NCI-H460 (cell line): ENCODE results near the gene CDYL. TPM values are rescaled to one million over a fixed set of nuclear protein-coding genes. Genes with fewer than 3 reads are reported as not detected.

Experiments
- DNase-seq: peaks from one replicate; pipeline ENCODE4 v3.0.0-alpha.2; 2016; ENCODE audit warnings: low read depth; ENCODE audit errors: extremely low read depth
- total RNA-seq: library from RNA; depleted of rRNA; stranded (reverse); fragments of >200 nt; shearing (Covaris generic); gene quantifications from 2 replicates; pipeline ENCODE4 v1.2.3, GENCODE V29; 2014

CDYL gene
- total RNA-seq, 1 experiment from 2014 or later: 19.7 TPM

DNA sequence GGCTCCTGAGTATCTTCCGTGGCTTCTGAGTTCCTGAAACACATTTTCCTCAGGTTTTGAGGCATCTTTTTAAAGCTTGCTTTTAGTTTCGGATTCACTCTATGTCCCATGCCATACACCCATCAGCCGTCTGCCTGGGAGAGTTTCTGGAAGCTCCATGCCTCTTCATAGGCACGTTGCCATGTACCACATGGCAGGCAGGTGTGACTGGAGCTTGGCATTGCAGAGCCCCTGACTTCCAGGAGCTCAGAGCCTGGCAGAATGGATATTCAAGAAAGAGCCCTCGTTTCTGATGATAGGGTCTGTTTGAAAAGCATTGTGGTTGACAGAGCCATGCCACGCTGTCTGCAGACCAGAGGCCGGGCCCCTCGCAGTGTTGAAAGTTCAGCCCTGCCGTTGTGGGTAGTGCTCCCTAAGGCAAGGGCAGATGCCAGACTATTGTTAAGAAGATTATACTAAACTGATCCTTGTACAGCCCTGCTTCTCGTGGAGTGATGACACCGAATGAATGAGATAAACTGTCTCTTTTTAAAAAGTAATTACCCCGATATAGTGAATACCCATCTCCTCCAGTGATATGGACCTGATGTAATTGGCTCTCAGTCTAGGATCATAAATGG, 127.7 kb downstream of the CDYL start:
- no peak for DNase-seq

DNA sequence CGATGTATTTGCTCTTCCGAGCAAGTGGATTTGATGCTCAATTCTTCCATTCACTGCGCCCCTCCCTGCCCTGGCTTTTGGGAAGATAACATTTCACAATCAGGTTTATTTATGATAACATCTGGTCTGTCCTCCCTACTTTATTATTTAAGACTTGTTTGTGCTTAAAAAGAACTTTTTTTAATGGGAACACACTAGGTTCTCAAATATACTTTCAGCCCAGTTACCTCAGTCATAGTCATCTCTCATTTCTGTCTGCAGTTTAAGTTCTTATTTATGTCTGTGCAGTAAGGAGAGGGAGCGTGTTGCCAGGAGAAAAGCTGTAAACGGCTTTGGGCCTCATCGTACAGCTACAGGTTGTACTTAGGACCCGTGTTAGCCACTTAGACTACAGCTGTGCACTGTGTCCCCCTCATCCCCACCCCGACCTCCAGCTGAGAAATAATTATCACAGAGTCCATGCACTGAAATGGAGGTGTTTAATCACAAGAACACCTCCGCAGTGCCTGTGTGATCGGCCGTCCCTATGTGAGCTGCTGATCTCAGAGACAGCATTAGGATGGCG, 128.3 kb downstream of the CDYL start:
- no peak for DNase-seq

DNA sequence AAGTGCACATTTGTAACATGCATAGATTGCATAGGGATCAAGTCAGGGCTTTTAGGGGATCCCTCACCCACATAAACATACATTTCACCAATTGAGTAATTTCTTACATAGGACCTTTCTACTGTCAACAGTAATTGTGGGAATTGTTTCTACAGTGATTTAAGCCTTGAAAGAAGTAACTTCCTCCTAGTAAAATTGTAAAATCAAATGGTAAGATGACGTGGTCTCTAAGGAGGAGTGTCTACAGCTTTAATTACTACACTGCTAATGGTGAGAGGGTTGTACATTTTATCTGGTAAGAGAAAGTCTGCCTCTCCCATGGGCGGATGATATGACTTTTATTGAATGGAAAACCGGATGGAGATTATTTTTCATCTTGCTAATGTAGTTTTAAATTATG, 129.6 kb downstream of the CDYL start:
- DNase-seq: no peak

DNA sequence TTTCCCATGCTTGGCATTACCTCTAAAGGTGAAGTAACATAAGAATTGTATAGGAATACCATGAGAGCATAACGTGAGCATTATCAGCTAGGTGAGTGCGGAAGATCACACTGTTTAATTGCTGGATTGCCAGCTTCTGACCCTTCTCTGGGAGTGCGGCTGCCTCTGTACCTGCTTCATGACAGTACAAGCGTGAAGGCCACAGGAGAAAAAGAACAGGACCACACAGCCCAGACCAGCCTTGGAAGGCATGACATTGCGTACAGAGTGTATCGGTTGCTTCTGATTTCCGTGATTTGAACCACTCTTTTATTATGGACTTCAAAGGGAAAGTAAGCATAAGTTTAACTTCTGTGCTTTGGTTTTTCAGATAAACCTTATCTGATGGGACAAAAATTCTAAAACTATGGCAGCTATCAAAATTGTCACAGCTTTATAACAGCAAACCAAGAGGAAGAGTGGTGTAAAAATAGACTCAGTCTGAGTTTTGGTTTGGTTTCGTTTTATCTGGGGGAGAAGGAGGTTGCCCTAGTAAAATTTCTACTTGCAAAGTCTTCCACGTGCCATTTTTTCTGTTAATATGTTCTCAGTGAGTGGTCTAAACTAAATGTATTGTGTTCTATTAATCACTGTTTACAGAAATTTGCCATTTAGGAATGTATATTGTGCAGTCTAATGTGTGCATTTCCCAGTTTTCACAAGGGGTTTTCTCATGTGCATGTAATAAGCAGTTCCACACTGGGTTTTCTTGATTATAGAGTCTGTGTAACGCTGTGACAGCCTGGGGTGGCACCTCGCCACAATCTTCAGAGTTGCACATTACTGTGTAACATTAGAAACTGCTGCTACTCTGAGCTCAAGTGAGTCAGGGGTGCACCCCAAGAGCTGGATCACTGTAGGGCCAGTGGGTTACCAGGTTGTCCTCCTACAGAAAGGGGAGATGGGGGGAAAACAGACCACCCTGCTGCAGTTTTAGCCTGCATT, 130.4 kb downstream of the CDYL start:
- DNase-seq: no peak

DNA sequence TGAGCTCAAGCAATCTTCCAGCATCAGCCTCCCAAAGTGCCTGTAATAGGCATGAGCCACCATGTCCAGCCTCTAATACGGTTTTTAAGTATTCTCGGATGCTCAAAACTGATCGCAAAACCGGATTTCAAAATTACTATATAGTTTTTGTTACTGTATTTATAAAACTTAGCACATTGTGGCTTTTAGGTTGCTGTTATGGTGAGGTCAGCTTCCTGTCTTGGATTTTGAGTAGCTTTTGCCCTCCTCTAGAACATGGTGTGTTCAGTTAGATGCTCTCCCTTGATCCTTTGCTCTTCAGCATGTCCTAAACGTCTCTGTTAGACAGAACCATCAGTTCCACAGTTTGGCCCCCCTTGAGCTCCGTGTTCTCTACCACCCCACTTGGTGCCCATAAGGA, 131.4 kb downstream of the CDYL start:
- no peak for DNase-seq

DNA sequence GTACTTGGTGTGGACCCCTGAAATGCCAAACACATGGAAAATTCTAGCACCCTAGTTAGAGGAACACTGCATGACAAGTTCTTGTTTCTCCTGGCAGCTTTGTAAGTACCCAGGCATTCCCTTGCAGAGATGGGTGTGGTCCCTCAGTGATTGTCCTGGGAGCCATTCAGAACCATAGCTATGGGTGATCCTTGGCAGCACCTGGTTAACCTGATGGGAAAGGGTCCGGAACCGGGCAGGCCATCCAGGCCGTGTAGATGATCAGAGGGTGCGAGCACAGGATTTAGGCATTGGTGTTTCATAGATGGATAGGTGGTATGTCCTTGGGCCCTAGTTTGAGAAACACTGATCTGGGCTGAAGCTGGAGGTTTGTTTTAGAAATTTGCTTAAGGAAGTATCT, 131.9 kb downstream of the CDYL start:
- DNase-seq: no peak

DNA sequence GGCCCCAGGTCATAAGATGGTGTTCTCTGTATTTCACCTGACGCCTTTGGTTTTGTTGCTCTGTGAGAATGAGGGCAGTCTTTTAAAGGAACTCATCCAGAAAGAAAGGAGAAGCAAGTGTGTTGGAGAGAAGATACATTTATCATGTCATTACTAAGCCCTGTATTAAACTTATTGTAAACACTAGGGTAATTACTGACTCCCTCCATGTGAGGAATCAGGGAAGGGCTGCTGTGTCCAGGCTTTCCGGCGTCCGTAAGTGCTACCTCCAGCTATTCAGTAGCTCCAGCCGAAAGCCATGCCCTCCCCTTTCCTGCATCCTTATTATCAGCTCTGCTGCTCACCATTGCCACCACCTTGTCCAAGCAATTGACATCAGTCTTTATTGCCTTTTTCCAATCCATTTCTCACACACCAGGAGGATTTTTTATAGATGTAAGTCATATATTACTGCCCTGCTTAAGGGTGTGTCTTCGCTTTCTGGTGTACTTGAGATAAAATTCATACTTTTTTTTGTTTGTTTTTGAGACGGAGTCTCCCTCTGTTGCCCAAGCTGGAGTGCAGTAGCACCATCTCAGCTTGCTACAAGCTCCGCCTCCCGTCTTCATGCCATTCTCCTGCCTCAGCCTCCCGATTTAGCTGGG, 133.0 kb downstream of the CDYL start:
- no peak for DNase-seq

DNA sequence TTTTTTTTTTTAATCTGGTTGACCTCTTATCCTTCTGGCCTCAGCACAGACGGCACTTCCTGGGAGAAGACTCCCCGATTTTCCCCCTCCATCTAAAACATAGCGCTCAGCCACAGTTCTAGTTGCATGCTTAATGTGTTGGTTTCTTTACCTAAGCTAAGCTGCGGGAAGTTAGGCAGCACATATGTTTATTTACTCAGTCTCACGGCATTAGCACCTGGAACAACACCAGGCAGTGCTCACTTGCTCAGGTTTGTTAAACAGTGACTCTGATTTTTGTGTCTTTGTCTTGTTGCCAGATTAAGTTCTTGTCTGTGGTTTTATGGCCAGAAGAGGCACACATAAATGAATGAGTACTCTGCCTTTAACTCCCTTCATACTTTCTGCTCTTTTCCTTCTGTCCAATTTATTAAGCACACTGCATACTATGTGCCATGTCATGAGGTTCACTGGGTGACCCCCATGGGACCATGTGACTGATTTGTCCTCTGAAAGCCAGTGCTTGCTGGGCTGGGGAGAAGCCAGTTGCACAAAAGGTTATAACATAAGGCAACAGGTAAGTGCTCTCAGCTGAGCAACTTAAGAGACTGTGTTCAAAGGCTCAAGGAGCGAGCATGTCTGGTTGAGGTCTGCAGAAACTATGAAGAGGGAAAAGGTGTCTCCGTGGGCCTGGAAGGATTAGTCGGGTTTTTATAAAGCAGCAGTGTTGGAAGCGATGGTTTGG, 134.0 kb downstream of the CDYL start:
- no peak for DNase-seq

DNA sequence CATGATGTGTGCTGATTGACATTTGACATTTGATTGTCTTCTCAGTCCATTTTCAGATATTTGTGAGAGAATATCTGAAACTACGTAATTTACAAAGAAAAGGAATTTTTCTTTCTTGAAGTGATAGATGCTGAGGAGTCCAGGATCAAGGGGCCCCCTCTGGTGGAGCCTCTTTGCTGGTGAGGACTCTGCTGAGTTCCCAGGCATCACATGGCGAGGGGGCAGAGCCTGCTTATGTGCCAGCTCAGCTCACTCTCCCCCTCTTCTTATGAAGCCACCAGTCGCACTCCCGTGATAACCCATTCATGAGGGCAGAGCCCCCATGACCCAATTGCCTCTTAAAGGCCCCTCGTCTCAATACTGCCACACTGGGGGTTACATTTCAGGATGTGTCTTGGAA, 136.4 kb downstream of the CDYL start:
- DNase-seq: no peak

DNA sequence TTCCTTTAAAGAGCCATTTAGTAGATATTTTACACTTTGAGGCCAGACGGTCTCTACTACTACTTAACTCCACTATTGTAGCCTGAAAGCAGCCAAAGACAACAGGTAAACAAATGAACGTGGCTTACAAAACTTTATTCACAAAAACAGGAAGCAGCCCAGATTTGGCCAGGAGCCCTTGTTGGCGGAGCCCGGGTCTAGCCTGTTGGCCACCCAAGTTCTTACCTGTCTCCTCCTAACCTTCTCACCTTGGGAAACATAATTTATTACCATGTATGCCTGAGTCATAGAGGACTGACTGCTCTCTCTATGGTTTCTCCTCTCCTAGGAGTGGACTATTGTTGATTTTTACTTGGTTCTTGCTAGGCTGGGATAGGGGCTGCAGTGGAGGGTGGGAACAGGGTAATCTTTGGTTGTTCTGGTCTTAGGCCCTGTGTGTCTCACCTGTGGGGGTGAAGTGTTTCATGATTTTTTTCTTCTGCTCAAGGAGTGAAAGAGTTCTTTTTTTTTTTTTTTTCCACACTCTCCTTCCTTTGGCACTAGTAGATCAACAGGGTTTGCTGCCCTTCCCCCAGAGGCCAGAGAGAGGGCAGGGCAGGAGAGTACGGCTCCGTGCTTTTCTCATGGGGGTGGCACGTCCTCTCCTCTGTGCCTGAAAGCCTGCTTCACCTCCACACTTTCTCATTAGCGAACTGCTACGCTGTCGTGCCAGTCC, 137.7 kb downstream of the CDYL start:
- no peak for DNase-seq

DNA sequence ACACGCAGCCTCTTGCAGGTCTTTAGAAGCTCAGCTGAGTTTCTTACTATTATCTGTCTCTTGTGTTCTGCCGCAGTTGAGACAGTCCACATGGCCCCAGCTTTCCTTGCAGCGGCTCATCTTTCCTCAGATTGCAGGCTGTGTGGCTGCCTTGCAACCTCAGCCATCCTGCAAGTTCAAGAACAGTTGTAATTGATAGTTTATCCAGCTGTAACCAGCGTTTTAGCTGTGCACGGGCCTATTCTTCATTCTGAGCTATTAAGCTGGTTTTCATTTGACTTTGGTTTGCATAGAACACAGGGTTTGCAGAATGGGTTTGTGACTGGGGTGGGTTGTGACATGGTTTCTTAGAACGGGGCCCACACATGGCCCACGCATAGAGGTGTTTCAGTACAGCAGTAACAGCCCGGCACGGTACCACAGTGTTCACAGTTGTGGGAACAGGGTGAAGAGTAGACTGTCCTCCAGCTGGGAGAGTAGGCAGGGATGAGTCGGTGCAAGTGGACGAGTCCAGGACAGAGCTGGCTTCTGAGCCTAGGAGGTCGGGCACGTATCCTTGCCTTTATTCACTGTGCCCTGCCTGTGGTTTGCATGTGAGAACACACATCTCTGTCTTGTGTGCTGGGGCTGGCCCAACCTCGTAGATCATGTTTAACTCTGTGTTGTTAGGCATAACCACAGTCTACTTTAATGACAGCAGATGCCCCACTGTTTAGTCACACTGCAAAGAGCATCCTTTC, 138.4 kb downstream of the CDYL start:
- no peak for DNase-seq

DNA sequence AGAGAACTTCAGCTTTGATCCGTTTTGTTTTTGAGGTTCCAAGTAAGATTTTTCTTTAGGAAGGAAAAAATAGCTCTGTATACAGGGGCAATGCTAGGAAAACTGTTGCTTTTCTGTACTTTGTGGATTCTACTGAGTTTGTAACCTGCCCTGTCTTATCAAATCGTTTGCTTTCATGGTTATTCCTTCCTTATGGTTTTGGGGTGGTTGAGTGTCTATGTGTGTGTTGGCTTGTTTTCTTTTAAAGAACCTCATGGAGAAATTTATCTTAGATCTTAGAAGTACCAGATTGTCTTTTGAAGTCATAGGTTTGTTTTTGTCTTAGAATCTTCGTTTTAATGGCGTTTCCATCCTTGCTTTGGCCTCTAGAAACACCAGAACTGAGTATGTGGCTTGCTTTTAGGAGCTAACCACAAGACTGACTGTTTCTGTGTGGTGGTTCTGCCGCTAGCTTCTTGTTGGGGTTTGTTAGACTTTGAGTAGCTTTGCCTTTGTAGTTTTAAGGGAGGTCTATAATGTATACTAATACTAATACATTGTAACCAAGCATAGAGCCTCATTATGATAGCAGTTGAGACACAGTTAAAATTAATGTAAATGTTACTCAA, 140.9 kb downstream of the CDYL start:
- no peak for DNase-seq

DNA sequence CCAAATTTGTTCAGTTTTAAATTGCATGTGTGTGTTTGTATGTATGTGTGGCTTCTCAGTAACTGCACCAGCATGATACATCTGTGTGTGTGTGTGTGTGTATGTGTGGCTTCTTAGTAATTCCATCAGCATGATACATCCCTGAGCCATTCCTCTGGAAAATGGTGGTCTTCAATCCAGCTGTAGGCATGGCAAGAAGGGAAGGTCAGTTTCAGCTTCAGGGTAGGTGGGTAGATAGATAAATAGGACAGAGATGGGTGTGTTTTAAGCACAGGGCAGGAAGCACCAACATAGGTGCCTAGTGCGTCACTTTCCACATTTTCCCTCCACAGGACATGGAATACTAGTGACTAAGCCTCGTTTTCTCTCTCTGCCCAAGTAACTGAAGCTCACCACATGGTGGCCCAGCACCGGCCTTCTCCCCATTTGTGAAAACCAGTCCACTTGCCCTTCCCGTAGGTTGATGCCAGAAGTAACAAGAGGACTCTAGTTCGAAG, 144.8 kb downstream of the CDYL start:
- no peak for DNase-seq

DNA sequence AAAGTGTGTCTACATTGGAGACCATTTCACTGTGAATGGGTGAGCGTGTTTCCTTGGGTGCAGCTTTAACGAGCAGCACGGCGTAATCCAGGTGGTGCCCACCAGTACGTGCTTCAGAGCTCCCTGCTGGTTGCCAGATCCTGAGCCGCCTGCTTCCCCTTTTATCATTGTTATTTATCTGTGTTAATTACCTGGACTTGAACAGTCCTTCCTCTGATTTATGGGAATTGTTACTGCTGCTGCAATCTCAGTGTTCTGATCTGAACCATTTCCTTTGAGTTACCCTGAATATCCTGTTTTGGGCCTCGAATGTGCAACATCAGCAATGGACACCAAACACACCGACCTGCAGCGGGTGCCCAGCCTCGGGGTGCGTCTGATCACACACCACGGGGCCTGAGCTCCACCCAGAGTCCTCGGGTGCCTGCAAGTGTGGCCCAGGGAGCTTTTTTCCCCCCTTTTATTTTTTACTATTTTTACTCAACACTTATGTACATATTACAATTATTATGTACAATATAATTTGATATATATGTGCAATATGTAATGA, 146.4 kb downstream of the CDYL start:
- no peak for DNase-seq

DNA sequence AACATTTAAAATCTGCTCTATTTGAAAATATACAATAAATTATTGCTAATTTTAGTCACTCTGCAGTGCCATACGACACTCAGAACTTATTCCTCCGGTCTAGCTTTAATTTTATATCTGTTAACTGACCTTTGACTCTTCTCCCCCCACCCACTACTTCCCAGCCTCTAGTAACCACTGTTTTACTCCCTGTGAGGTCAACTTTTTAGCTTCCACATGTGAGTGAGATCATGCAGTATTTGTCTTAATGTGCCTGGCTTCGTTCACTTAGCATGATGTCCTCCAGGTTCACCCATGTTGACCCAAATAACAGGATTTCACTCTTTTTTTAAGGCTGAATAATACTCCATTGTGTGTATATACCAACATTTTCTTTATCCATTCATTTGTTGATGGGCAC, 146.9 kb downstream of the CDYL start:
- no peak for DNase-seq

DNA sequence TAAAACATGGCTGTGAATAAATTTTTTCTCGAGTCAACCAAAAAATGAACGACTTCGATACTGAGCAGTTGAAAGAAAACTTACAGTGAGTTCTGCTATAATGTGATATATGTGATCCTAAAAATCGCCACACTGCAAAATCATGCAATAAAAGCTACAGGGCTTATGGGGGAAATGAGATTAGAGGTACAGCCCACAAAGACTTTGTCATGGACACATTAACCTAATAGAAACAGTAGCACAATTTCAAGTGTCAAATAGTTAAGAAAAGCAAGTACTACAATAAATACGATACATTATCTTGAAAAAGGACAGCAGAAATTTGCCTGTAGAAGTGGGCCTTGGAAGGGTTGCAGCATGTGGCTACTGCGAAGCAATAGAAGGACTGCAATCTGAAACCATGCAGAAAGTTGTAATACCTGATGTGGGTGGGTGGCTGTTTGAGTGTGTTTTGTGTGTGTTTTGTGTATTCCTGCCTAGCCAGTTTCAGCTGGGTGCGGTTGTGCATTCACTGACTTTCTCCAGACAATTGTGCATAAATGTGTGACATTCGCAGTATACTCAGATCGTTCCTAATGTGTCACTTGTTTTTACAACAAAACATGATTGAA, 148.6 kb downstream of the CDYL start:
- DNase-seq: no peak

DNA sequence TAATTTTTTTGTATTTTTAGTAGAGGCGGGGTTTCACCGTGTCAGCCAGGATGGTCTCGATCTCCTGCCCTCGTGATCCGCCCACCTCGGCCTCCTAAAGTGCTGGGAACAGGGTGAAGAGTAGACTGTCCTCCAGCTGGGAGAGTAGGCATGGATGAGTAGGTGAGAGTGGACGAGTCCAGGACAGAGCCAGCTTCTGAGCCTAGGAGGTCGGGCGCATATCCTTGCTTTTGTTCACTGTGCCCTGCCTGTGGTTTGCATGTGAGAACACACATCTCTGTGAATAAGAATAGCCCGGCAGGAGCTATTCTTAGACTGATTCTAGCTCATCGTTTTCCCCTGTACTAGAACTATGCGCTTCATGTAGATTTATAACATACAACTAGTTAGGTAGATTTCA, 149.4 kb downstream of the CDYL start:
- no peak for DNase-seq

DNA sequence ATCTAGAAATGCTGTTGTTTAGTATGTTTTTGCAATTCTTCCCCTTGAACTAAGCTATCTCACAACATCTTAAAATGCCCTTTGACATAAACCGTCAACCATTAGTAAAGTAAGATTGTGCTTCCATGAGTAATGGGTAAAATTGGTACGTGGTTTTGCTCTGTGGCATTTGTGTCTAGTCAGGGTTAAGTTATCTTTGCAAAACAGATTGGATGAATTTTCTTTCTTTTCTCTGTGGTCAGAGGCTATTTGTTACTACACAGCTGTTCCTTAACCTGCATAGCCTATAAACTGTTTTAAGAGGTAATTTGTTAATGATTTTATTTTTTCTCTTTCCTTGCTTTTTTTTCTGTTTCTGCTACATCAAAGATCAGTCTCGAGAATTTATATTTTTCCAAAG, 152.2 kb downstream of the CDYL start:
- DNase-seq: no peak
